ENCODE results near the gene BRD7.

- no peak for TF ChIP-seq EZH2 (IDR thresholded peaks at IDR 0.05)
- TF ChIP-seq POLR2AphosphoS5 (IDR thresholded peaks at IDR 0.05; ENCODE audit: borderline replicate concordance, low read depth, low read length), result no peak
- TF ChIP-seq FOXP2 (optimal IDR thresholded peaks at IDR 0.05; ENCODE audit: control extremely low read depth, extremely low read length, insufficient read depth), result no peak
Measured at GRCh38 chr16:50340578-50340977, 28.2 kb downstream of the BRD7 start.
